ENCODE results near the gene KLHDC8B. TPM values are rescaled to one million over a fixed set of nuclear protein-coding genes. Genes with fewer than 3 reads are reported as not detected.

Gene KLHDC8B
- total and polyA plus RNA-seq, 9 of the 15 experiments (the other 6 are each of a cell fraction or from before 2014, with no cell fraction given): 6.9 to 34.8 (median 25.2) TPM

GRCh38 chr3:49218471-49218989 is 47.1 kb downstream of the KLHDC8B start (continued):
- TF ChIP-seq ZNF592 (IDR thresholded peaks at IDR 0.05) (peak; percentile 65), FOXK2 (conservative IDR thresholded peaks at IDR 0.05 in 1 of 2, IDR thresholded peaks at IDR 0.05 in 1 of 2; ENCODE audit: low read depth in 2 of 2) (peak in 1 of 2 experiments; percentile 47; a peak in 1 of 4 replicates), MAFF (IDR thresholded peaks at IDR 0.05; ENCODE audit: low read length) (peak; percentile 97), HDAC1 (IDR thresholded peaks at IDR 0.05) (0 out of 4 replicates have a peak, but pooled peaks of 1 of the 2 experiments have one; percentile 26), SMARCC2 (IDR thresholded peaks at IDR 0.05; ENCODE audit: low read depth) (peak; percentile 45; the same call in 1 of the 2 replicates), MTA3 (IDR thresholded peaks at IDR 0.05; ENCODE audit: borderline replicate concordance) (peak; percentile 69; the same call in 1 of the 2 replicates), TAF9B (IDR thresholded peaks at IDR 0.05; ENCODE audit: partially characterized antibody) (peak; percentile 44), ADNP (tag; IDR thresholded peaks at IDR 0.05) (0 out of 2 replicates have a peak, but pooled peaks have one; percentile 60), NBN (IDR thresholded peaks at IDR 0.05; ENCODE audit: low read depth) (peak; percentile 70; the same call in 1 of the 2 replicates), MNT (conservative IDR thresholded peaks at IDR 0.05) (peak; percentile 44 to 45; a peak in 2 of 4 replicates), SOX6 (IDR thresholded peaks at IDR 0.05) (peak; percentile 99), NFE2L1 (tag; IDR thresholded peaks at IDR 0.05; ENCODE audit: borderline replicate concordance, low read depth) (peak; percentile 97)
- TF ChIP-seq, protein P1, sequence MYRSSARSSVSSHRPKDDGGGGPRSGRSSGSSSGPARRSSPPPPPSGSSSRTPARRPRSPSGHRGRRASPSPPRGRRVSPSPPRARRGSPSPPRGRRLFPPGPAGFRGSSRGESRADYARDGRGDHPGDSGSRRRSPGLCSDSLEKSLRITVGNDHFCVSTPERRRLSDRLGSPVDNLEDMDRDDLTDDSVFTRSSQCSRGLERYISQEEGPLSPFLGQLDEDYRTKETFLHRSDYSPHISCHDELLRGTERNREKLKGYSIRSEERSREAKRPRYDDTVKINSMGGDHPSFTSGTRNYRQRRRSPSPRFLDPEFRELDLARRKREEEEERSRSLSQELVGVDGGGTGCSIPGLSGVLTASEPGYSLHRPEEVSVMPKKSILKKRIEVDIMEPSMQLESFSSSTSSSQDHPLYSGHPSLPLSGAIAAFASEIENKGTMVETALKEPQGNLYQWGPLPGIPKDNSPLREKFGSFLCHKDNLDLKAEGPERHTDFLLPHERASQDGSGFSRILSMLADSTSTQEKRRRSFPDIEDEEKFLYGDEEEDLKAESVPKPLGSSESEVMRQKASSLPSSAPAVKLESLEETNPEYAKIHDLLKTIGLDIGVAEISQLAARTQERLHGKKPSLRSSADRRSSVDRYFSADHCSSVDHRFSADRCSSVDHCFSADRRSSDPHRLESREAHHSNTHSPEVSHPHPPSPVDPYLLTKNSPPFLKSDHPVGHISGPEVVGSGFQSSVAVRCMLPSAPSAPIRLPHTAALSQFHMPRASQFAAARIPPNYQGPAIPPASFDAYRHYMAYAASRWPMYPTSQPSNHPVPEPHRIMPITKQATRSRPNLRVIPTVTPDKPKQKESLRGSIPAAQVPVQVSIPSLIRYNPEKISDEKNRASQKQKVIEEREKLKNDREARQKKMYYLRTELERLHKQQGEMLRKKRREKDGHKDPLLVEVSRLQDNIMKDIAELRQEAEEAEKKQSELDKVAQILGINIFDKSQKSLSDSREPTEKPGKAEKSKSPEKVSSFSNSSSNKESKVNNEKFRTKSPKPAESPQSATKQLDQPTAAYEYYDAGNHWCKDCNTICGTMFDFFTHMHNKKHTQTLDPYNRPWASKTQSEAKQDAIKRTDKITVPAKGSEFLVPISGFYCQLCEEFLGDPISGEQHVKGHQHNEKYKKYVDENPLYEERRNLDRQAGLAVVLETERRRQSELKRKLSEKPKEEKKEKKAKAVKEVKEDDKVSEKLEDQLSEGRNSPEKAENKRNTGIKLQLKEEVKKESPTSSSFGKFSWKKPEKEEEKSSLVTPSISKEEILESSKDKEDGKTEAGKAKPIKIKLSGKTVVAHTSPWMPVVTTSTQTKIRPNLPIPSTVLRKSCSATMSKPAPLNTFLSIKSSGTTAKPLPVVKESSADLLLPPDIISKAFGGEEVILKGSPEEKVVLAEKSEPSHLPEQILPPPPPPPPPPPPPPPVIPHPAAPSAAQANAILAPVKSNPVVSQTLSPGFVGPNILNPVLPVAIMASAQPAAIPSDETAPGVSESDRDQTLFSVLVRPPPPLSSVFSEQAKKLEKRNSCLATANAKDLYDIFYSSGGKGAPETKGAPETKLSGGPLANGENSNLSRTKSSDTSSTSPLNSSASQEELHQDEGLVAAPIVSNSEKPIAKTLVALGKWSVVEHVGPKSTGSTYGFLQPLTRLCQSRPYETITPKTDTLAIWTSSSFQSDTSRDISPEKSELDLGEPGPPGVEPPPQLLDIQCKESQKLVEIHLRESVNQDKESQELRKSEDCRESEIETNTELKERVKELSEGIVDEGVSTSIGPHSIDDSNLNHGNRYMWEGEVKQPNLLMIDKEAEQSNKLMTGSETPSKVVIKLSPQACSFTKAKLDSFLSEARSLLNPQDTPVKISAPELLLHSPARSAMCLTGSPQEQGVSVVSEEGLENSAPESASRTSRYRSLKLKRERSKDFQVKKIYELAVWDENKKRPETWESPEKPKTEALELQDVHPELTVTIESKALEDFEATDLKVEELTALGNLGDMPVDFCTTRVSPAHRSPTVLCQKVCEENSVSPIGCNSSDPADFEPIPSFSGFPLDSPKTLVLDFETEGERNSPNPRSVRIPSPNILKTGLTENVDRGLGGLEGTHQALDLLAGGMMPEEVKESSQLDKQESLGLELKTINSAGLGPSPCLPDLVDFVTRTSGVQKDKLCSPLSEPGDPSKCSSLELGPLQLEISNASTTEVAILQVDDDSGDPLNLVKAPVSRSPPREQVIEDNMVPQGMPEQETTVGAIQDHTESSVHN (IDR thresholded peaks at IDR 0.05; ENCODE audit: borderline replicate concordance in 1 of 2, low read depth in 1 of 2): 0 out of 4 replicates have a peak, but pooled peaks of 1 of the 2 experiments have one; percentile 38

All from K562 (cell line).